Stimulated activated CD4-positive, alpha-beta T cell treated with anti-CD3 and anti-CD28 coated beads, Interleukin-15, amount 100 ng/mL, for 24 hours (primary cell): ENCODE measurements around the gene CRYBB1.
"Not testable (repeated sequence)": the region's sequence is repeated elsewhere in the genome, so short reads cannot be mapped to it uniquely, and the experiment has no call there.

ENCODE experiments used
- DNase-seq: peaks from one replicate; pipeline ENCODE4 v3.0.0-alpha.2; 2020

The CRYBB1 gene

DNA sequence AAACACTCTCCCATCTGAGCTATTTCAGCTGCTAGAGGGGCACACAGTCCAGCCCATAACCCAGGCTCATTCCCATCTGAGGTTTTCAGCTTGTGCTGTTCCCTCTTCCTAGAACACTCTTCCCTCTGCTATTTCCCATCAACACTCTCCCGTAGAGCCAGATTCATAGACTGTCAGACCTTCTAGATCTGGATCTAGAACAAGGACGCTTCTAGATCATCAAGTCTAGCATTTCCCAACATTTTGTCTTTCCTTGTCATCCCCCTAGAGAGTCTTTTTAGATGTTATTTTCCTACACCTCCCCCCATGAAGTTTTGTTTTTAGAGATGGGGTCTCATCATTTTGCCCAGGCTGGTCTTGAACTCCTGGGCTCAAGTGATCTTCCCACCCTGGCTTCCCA lies 17.3 kb upstream of the CRYBB1 start:
- DNase-seq: no peak

DNA sequence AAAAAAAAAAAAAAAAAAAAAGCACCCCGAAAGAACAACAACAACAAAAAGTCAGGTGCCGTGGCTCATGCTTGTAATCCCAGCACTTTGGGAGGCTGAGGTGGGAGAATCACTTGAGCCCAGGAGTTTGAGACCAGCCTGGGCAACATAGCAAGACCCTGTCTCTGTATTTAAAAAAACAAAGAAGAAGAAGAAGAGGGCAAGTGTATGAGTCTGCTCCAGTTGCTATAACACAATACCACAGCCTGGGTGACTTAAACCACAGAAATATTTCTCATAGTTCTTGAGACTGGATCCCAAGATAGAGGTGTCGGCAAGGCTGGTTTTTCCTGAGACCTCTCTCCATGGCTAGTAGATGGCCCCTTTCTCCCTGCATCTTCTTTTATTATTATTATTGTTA lies 16.4 kb upstream of the CRYBB1 start:
- no peak for DNase-seq

DNA sequence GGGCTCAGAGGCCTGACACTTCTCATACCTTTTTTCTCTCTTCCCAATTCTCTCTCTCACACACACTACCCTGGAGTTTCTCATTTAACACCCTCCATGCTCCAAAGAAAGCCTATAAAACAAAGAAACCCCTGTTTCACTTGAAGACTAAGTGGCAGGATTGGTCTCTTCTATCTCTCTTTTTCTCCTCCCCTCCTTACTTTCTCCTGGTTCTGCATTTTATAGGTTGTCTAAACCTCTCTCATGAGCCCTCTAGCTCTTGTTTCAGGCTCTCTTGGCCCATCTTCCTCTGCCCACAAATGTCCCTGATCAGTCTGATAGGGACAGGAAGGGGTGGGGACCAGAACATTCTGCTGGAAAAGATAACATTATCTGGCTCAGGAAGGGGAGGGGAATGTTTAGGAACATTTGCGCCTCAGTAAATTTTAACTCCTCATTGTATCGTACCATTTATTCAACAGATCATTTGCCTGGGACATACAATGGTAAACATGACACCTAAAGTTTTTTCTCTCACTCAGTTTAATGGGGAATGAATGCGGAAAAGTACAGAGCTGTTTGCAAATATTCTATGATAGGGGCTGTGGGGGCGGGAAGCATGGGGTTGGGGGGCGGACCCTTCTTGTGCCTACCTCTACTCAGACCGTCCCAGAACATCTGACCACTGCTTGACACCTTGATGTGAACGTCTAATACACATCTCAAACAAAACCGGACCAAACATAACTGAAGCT lies 14.8 kb upstream of the CRYBB1 start:
- no peak for DNase-seq

DNA sequence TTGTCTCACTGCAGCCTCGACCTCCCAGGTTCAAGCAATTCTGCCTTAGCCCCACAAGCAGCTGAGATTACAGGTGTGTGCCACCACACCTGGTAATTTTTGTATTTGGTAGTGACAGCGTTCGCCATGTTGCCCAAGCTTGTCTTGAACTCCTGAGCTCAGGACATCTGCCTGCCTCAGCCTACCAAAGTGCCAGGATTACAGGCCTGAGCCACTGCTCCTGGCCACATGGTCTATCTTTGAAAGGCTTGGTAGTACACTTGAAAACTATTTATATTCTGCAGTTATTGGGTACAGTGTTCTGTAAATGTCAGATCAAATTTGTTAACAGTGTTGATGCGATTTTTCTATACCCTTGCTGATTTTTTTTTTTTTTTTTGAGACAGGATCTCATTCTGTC lies 13.5 kb upstream of the CRYBB1 start:
- no peak for DNase-seq

DNA sequence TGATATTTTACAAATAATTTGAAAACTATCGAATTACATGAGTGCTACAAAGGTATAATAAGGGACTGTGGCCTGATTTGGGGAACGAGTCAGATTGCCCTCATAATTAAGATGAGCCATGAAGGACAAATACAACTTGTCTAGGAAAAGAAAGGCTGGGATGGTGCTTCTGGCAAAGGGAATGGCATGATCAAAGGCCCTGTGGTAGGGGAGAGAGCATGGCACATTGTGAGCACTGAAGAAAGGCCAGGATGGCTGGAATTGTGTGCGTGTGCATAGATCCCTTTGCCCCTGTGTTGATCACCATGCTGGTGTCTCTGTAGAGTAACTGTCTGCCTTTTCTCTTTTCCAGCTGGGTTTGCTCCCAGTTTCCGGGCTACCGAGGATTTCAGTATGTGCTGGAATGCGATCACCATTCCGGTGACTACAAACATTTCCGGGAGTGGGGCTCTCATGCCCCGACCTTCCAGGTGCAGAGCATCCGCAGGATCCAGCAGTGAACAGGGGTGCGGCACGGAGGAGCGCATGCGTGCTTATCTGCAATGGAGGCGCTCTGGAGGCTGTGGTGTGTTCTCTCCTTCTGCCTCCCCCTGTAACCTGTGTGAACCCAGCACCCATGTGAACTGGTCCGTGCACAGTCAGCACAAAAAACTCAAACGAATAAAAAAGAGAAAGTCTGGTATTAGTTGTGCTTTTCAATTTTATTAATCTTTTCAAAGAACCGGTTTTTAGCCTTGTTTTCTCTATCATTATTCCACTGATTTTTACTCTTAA lies 12.3 kb upstream of the CRYBB1 start:
- no peak for DNase-seq

DNA sequence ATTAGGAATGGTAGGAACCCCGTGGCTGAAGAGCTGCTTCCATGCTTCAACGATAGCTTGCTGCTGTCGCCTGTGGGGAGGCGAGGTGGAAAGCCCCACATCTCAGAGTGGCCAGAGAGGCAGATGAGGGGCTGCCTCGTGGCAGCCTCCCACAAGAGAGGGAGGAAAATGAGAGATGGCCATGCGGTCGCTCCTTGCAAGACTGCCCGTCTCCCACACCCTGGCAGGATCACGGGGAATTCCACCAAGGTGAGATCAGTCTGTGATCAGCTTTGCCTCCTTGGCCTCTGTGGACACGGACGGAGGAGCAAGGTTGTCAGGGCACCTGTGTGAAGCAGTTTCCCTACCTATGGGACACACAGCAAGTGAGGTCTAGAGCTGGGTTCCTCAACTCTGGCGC lies 7.0 kb upstream of the CRYBB1 start:
- DNase-seq: no peak

DNA sequence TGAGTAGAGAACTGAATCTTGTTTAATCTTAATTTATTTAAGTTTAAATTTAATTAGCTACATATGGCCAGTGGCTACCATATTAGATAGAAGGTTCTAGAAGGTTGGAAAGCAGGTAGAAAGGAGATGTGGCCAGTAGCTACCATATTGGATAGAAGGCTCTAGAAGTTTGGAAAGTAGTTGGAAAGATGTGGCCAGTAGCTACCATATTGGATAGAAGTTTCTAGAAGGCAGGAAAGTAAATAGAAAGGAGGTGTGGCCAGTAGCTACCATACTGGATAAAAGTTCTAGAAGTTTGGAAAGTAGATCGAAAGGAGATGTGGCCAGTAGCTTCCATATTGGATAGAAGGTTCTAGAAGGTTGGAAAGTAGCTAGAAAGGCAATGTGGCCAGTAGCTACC lies 6.2 kb upstream of the CRYBB1 start:
- DNase-seq: no peak

DNA sequence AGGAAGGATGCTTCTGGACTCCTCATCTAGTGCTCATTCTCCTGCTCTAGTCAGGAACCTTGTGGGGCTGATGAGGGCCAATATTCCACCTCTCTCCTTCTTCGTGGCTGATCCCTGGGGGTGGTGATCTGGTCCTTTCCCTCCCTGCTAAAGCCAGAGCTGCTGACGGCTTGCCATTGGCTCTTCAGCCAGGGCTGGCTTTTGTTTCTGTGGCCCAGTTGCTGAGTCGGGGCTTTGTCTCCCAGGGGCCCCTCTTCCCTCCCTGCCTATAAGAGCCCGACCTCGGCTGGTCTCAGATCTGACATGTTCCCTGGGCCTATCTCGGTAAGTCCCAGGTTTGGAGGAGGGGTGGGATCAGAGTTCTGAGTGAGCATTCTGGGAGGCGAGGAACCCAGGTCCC lies 3.8 kb upstream of the CRYBB1 start, which contains the start of gene CRYBA4:
Gene CRYBA4 (plus strand): TSS at position 301 of the 400 bp plus-strand sequence. CDS start 634 bp downstream, outside the sequence.
- no peak for DNase-seq

DNA sequence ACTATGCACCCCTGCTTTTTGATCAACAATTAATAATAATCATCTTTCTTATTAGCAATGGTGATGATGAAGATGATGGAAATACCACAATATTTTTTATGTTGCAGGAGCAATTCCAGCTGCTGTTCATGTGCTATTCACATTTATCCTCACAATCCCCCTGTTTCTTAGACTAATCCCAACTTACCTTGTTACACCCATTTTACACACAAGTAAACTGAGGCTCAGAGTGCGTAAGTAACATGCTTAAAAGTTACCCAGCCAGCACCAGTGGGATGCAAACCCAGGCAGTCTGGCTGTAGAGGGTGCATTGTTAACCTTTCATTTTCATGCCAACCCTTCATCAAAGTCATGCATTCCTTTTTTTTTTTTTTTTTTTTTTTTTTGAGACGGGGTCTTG lies 2.4 kb upstream of the CRYBB1 start:
- no peak for DNase-seq

DNA sequence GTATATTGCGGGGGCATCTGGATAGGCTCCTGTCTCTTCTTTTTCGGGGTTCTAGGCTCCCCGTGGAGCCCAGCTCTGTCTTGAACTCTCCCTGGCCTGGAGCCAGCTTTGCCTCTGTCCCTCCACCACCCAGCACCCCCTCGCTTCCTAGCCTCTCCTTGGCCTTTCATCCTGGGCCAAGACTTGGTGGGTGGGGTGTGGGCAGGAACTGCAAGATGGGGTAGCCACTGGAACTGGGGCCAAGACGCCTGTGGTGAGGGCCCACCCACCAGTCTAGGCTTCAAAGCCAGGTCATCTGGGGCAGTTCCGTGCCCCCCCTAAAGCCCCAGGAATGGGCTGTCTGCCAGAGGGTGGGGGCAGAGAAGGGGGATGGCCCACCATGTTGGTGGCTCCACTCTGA lies 1.7 kb upstream of the CRYBB1 start:
- no peak for DNase-seq

DNA sequence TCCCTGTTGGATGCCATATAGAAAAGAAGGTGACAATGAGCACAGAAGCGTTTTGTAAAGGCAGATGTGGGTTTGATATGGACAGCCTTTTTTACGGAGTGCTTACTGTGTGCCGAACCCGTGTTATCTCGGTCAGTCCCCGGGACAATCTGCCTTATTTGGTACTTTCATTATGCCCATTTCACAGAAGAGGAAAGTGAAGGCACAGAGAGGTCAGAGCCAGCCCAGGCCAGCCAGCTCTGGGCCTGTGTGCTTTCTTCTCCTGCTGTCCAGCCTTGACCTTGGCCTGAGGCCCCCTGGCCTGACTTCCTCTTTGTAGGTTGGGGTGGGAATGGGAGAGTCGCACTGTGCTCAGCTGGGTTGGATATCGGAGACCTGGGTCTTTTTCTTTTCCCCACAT lies 628 bp upstream of the CRYBB1 start:
- DNase-seq: no peak

DNA sequence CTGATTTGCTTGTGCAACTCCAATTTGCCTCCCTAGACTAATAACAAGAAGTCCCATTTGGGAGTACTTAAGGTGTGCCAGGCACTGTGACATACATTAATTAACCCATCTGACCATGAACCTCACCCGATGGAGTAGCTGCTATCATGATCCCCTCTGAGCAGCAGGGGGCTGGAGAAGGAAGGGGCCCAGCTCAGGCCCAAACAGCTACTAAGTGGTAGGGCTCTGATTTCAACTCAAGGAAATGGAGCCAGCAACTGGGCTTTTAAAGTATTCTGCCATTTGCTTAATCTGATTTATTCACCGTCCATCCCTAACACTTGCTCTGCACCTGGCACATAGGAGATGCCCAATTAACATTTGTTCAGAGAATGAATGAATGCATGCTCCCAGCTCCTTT lies 1.2 kb downstream of the CRYBB1 start:
- no peak for DNase-seq

DNA sequence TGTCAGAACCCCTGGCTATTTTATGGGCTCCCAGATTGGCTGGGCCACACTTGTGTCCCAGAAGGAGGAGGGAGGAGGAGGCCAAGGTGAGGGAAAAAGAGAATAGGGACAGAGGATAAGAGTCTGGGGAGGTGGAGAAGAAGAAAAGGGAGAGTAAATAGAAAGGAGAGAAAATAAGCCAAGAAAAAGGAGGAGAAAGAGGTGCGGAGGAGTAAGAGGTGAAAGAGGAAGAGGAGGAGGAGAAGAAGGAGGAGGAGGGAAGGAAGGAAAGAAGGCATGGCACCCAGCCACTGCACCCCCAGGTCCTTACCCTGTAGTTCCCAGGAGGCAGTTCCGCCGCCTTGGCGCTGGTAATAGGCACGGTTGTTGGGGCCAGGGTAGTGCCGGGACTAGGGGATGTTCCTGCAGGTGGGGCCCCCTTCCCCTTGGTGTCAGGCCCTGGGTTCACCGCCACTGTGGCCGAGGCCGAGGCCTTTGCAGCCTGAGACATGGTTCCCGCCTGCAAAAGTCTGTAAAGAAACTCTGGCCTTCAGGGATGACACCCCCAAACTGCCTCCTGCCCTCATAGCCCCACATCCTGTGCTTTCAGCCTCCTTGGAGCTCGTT lies 1.9 kb downstream of the CRYBB1 start:
- DNase-seq: no peak

DNA sequence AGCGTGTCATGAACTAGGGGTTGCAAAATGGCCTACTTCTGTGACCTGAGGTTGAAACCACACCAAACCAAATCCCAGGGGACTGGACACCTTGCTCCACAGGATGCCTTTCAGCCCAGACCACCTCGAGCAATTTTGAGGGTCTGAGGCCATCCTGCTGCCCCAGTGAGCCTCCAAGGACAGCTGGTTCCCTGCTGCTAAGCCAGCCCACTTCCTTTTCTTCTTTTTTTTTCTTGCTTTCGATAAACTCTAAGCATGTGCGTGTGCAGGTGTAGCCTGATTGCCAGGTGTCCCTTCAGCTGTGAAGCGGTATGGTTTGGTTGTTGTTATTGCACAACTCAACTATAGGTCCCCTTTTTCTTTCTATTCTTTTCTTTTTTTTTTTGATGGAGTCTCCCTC lies 2.7 kb downstream of the CRYBB1 start:
- DNase-seq: no peak

DNA sequence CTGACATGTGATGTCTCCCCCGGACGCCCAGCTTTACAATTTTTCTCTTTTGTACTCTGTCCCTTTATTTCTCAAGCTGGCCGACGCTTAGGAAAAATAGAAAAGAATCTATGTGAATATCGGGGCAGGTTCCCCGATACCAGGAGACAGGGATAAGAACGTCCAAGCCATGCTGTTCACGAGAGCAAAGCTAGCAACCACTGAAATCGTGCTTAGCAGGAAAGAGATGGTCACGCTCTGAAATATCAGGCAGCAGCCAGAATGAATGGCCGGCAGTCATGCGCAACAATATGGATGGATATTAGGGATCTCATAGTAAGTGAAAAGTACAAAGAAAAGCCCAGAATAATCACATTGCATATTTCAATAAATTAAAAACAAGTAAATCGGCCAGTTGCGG lies 3.5 kb downstream of the CRYBB1 start:
- no peak for DNase-seq

DNA sequence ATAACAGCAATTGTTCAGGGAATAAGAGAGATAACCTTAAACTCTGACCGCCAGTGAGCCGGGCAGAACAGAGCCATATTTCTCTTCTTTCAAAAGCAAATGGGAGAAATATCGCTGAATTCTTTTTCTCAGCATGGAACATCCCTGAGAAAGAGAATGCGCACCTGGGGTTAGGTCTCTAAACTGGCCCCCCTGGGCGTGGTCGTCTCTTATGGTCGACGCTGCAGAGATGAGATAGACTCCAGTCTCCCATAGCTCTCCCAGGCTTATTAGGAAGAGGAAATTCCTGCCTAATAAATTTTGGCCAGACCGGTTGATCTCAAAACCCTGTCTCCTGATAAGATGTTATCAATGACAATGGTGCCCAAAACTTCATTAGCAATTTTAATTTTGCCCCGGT lies 4.1 kb downstream of the CRYBB1 start:
- not testable (repeated sequence) for DNase-seq

DNA sequence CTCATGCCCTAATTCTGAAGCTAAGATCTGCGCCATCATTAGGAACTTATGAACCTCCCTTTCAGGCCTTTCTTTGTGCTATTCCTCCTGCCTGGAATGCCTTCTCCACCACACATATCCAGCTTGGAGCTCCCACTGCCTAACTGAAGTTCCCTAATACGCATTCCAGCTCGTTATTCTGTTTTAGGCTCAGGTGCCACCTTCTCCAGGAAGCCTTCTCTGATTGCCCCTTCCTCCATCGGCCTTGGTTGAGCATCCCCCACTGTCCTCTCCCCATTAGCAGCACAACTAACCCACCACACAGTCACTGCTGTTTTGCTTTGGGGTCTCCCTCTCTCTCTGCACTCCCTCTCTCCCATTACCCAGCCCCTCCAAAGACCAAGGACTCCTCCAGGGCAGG lies 5.2 kb downstream of the CRYBB1 start:
- DNase-seq: no peak

DNA sequence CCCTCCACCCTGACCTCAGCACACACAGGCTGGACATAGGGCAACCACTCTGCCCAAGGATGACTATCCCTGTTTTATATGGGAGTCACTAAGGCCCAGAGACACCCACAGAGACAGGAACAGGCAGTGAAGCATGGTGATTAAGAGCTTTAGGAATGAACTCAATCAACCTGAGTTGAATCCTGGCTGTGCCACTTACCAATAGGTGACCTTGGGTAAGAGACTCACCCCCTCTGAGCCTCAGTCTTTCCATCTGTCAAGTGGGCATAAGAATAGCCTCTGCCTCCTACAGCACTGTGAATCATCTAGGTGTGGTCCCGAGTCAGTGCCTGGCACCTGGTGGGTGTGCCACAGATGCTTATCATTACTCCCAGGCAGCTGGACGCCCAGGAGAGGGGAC lies 6.8 kb downstream of the CRYBB1 start:
- DNase-seq: no peak

DNA sequence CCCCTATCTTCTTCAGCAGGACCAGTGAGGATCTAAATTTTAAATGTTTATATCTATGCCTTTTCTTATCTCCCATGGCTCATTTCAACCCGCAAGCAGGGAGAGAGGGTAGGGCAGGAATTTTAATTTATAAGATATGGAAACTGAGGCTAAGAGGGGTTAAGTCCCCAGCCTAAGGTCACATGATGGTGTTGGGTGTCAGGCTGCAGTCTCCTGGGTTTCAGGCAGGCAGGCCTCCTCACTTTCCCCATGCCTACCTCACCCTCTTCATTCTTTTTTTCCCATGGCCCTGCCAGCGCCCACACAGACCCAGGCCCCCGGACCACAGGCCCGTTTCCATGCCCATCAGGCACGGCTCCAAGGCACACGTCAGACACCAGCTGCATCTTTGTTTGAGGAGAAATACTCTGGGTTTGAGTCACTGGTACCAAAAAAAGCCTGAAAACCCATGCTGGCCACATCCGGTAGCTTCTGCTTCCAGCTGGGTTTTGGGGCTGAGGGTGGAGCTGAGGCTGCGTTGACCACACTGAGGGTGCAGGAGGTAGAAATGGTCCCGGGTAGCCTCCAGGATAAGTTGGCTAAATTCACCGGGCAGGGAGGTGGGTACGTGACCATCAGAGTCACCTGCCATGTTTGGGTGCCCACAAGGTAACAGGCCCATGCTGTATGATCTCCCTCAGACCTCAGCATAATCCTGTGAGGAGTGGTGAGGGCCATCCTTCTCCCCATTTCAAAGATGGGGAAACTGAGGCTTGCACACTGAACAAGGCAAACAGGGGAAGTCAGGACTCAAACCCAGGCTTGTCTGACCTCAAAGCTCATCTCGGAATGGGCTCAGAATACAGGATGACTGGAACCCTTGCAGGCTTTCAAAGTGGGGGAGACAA lies 7.5 kb downstream of the CRYBB1 start:
- peak; percentile 66 for DNase-seq

DNA sequence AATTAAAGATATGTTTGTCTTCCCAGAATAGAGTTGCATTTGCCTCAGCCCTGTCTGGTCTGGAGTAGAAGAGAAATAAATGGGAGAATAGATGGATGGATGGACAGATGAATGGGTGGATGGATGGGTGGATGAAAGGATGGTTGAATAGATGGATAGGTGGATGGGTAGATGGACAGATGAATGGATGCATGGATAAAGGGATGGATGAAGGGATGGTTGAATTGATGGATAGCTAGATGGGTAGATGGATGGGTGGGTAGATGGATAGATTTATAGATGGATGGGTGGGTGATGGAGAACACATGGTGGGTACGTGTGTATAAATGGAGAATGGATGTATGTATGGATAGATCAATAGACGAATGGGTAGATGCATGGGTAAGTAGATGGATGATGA lies 8.5 kb downstream of the CRYBB1 start:
- DNase-seq: no peak

DNA sequence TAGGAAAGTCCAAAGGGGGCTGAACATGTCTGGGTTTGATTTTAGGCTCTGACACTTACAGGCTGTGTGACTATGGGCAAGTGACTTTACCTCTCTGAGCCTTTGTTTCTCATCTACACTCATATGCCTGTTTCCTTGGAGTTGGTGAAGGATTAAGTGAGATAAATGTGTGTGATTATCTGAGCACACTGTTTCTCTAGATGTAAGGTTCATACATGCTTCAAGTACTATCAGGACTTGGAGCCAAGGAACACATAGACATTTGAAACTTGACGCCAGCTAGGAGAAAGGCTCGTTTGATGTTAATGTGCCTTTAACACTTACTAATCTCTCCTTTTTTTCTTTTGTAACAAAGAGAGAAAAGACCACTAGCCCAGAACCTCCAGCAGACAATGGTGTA lies 9.7 kb downstream of the CRYBB1 start:
- DNase-seq: no peak

DNA sequence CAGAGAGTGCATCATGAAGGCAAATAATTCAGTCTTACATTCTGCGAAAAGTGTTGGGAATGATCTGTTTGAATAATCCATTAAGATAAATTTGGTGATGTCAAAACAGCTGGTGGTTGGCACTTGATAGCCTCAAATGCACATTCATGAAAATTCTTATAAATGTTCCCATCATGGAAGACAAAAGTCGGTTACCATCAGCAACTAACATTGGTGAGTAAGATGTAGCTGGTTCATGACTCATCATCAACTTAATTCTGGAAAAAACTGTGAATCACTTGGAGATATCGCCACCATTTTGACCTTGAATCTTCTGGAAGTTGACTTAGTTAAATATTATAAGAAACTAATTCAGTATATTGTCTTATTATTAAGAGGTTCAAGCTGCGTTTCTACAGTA lies 11.2 kb downstream of the CRYBB1 start:
- DNase-seq: no peak

DNA sequence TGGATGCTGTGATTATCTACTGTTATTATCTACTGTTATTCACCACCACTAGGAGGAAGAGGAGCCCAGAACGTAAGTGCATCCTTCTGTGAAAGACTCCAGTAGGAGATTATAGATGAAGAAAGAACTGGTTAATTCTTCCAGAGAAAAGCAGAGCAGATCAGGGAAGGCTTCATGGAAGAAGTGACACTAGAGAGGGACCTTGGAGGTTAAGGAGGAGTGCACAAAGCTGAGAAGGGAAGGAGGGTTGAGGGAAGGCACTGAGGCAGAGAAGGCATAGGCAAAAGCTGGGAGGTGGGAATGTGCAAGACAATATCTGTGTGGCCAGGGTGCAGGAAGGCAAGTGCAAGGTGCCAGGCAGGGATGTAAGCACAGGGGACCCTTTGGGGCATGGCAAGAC lies 13.5 kb downstream of the CRYBB1 start:
- DNase-seq: no peak
